H7 (cell line): ENCODE results near the gene FNDC1. TPM values are rescaled to one million over a fixed set of nuclear protein-coding genes. Genes with fewer than 3 reads are reported as not detected.

Source experiments
- DNase-seq: peaks from one replicate; pipeline ENCODE4 v3.0.0; 2012
- H3K27me3 ChIP-seq: 2 replicates; pipeline ENCODE4 v1.6.0; 2011; ENCODE audit warnings: mild to moderate bottlenecking, low read length; ENCODE audit not compliant: control insufficient read depth, insufficient read depth
- H3K36me3 ChIP-seq: replicated peaks from 2 replicates; pipeline ENCODE4 v1.5.1; 2011; ENCODE audit warnings: low read length; ENCODE audit not compliant: control insufficient read depth, insufficient read depth
- H3K4me3 ChIP-seq: 2 replicates; pipeline ENCODE4 v1.5.1; 2011; ENCODE audit warnings: low read depth, mild to moderate bottlenecking, control low read depth, low read length, moderate library complexity; ENCODE audit not compliant: insufficient read depth
- total RNA-seq: library from RNA; depleted of rRNA; stranded (reverse); fragments of >200 nt; shearing (Covaris generic); gene quantifications from 2 replicates; pipeline ENCODE4 v1.2.3, GENCODE V29; 2014

FNDC1 gene
- total RNA-seq, 1 experiment from 2014 or later = not detected

DNA sequence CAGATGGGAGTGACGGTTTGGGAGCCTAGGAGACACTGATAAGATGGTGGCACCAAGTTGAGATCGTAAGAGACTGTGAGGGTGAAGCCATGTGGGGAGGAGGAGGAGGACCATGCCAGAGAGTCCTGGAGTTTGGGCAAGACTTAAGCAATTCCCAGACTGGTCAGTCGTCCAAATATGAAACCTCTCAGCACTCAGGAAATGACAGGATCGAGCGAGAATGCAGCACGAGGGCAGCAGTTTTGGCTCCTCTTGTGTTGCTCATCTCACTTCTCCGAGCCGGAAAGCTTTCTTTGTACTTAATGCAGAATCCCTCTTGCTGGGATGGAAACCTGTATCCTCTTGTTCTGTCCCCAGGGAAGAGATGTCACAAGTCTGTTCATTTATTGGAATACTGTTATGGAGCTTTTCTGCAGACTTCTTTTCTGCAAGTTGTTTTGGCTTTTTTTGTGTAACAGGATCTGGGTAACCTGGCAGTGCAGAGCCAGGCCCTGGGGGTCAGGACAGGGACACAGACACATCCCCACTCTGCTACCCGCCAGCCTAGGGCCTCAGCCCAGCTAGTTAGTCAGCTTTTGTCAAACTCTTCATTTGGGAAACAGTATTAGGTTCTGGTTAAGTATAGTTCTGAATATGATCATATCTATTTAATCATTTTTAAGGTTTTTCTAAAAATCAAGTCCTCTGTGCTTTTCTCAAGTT is 34.3 kb downstream of the FNDC1 start:
- no peaks in the 10 kb centered on the region; the same call in 1 of the 2 replicates for H3K27me3 ChIP-seq
- no peak overlapping the region for H3K4me3 ChIP-seq
- no peak for DNase-seq
- H3K36me3 ChIP-seq = no peaks in the 10 kb centered on the region

DNA sequence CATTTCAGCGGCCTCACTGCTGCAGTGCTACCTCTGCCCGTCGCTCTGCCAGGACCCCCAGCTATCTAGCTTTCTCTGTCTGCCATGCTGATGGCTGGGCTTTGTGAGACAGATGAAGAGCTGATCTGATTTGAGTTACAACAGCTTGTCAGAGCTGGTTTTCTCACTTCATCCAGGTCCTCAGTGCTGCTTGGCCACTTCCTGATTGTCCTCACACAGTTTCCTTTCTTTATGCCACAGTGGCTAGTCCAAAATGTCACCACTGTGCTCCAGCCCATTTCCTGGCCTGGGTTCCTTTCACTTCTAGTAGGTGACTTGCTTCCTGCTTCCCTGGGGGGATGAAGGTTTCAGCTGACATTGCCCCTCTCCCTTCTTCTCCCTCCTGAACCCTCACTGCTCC is 35.4 kb downstream of the FNDC1 start:
- Histone ChIP-seq H3K27me3 (no peaks in the 10 kb centered on the region; the same call in 1 of the 2 replicates), H3K4me3 (no peak overlapping the region), H3K36me3 (no peaks in the 10 kb centered on the region)
- no peak for DNase-seq

DNA sequence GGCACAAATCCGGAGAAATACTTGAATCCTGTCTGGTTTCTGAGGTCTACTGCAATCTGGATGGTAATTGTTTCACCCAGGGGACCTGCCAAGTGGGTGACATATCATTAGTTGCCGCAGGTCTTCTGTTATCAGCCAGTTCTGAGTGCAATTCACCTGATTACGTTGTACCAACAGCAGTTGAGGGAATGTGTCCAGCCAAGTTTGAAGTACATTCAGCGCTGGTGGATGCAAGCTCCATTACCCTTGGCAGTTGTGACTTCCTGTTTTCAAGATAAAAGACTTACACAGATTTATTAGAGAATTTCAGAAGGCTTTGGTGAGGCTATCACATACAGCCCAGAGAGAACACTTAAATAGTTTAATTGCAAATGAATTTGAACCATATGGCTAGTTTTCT is 42.8 kb downstream of the FNDC1 start:
- H3K4me3 ChIP-seq = no peak overlapping the region
- DNase-seq = no peak
- no peaks in the 10 kb centered on the region; the same call in 1 of the 2 replicates for H3K27me3 ChIP-seq
- H3K36me3 ChIP-seq = no peaks in the 10 kb centered on the region

DNA sequence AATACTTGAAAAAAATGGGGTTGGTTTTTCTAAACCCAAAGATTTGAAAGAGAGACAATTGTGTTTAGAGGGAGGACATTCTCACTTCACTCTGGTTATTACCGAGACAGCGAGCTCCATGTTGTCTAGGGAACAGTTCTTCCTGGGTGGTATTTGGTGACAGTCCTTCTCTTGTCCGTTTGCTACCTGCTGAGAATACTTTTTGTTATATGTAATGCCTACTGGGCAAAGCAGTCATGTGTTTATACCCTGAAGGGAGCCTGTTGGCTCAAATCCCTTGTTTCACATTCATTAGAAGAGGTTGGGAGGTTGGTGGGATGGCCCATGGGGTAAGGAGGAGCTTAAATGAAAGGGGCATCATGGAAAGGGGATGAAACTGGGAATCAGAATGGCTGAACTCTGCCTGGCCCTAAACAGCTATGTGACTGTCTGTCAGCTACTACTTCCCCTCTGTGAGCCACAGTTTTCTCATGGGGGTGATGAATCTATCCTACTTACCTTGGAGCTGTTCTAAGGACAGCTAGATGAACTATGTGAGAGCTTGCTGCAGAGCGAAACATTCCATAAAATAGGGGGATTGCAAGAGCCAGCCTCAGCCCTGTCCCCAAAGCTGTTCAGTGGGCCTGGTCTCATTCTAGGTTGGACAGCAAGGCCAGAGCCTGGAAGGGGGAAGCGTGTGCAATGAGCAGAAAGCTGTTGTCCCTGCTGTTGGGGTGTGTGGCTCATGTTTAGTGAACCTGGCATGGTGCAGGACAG is 43.5 kb downstream of the FNDC1 start:
- Histone ChIP-seq H3K4me3 (no peak overlapping the region), H3K27me3 (no peaks in the 10 kb centered on the region), H3K36me3 (no peaks in the 10 kb centered on the region)
- no peak for DNase-seq

DNA sequence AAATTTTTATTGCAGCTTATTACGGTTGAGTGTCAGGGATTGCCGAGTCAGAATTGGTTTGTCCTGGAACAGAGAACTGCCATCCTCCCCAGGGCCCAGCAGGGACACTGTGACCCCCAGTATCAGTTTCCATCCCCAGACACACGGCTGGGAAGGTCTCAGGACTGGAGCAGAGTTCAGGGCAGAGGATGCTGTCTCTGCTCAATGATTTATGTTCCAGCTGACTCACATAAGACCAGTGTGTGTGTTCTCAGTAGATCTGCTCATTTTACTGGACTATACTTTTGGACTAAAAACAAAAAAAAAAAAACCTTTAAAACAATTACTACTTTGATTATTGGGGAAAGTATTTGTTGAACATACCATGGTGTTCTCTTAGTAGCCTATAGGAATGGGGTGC is 44.2 kb downstream of the FNDC1 start:
- H3K27me3 ChIP-seq = no peaks in the 10 kb centered on the region
- no peak overlapping the region for H3K4me3 ChIP-seq
- DNase-seq = no peak
- H3K36me3 ChIP-seq = no peaks in the 10 kb centered on the region

DNA sequence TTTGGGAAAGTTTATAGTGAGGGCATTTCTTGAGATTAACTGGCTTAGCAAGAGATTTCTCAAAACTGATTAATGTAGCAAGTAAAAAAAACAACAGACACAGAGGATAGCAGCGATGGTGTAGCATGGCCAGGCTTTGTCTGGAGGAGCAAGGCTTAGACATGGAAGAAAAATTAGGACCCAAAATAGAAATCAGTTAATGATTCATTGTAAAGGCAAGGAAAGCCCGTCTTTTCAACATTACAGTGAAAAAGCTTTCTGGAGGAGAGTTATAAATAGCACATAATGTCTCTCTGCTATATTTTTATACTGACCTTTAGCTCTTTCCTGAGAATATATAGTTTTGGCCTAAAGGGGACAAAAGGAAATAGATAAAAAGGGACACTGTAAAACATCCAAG is 45.1 kb downstream of the FNDC1 start:
- no peak overlapping the region for H3K4me3 ChIP-seq
- H3K36me3 ChIP-seq = no peaks in the 10 kb centered on the region
- no peaks in the 10 kb centered on the region for H3K27me3 ChIP-seq
- no peak for DNase-seq

DNA sequence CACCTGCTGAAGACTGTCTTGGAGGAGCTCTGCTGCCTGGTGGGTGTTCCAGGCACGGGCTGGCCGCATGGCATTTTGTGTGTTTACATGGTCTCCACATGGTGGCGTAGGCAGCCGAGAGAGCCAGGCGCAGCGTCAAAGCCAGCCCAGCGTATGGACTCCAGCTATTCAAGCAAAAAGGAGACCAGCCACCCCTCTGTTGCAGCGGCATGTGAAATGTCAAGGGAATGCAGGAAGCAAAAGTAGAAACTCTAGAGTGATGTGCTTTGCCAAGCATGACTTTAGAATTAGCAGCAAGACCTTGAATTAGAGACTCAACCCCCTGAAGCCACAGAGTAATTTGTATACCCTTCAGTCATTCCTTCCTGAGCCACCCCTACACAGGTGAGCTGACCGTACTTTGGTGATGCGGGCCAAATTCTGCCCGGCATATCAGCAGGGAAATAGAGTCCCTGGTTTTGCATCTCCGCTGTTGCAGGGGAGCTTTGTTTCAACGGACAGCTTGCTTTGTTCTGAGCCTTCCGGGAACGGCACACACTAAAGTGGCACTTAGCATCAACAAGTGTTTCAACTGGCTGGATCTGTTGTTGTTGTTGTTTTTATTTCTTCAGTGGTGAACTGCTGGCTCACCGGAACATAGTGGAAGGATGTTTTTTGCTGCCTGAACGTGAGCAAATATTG is 48.5 kb downstream of the FNDC1 start:
- Histone ChIP-seq H3K36me3 (no peaks in the 10 kb centered on the region), H3K27me3 (no peaks in the 10 kb centered on the region), H3K4me3 (no peak overlapping the region)
- DNase-seq = peak; percentile 86

DNA sequence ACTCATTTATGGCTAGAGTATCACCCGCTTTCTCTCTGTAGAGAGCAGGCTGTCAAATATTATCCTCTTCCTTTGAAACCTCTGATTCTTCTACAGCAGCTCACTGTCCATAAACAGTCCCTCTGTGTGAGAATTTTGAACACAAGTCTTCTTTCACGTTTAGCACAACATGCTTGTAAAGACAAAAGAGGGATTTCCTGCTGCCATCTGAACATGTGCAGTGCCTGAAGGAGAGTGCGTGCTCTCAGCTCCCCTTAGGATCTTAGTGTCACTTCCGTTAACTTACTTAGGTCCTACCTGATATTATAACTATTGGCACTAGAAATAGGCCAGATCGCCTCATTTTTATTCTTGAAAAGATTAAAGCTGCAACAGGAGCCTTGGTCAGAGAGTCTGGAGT is 50.9 kb downstream of the FNDC1 start:
- H3K36me3 ChIP-seq = no peaks in the 10 kb centered on the region
- H3K4me3 ChIP-seq = no peak overlapping the region
- DNase-seq = no peak
- H3K27me3 ChIP-seq = no peaks in the 10 kb centered on the region

DNA sequence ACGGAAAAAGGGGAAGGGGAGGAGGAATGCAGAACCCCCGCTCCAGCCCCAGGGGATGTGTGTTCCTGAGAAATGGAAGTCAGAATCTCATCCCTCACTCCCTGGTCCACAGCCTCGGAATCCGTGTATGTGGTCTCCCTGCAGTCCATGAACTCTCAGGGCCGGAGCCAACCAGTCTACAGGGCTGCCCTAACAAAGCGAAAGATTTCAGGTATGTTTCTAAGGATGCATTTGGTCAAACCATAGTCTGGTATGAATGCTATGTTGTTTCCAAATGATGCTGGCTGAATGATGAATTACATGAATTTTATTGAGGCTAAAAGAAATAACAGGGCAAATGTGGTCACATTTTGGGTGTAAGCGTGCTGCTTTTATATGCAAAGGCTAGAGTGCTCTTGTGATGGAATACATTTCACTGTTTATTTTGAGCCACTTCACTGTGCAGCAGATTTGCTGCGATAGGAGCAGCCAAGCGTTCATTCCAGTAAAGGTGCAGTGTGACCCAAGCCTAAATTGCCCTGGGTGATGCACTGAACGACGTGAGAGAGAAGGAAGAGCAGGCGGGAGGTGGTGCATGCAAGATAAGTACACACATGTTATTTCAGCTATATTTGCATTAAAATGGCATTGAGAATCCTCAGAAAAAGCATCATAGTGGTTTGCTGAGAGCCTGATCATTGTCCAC is 52.4 kb downstream of the FNDC1 start:
- H3K36me3 ChIP-seq = no peaks in the 10 kb centered on the region
- H3K27me3 ChIP-seq = no peaks in the 10 kb centered on the region
- no peak overlapping the region for H3K4me3 ChIP-seq
- DNase-seq = peak; percentile 28

DNA sequence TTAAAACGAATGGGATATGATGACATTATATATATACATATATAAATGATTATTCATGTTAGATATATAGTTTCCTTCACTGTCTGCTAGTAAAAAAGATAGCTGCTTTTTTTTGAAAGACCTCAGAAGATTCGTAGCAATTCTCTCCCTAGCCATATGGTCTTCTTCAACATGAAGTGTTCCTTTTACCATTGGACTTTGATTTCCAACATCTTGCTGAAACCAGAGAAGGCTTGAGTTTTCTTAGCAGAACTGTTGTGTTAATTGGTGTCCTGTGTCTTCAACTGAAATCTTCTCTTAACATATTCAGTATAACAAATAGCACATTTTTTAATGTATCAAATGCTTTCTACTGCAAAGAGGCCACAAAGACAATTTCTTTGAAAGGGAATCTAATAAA is 55.3 kb downstream of the FNDC1 start:
- DNase-seq = no peak
- H3K27me3 ChIP-seq = no peaks in the 10 kb centered on the region
- H3K4me3 ChIP-seq = no peak overlapping the region
- no peaks in the 10 kb centered on the region for H3K36me3 ChIP-seq

DNA sequence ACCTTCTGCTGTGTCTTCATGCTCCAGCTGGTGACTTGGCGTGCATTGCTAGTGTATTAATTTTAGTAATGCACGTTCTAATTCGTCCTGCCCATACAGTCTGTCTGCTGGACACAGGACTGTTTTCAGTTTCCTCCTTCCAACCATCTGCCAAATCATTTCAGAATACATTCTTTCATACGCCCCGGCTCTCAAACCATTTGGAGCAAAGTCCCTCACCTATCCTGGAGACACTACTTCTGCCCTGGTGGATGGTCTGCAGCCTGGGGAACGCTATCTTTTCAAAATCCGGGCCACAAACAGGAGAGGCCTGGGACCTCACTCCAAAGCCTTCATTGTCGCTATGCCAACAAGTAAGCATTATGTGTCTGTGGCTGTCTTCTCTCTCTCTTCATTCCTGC is 60.5 kb downstream of the FNDC1 start:
- Histone ChIP-seq H3K27me3 (peaks cover 11% of the 10 kb centered on the region; the same call in 1 of the 2 replicates), H3K4me3 (no peak overlapping the region)

DNA sequence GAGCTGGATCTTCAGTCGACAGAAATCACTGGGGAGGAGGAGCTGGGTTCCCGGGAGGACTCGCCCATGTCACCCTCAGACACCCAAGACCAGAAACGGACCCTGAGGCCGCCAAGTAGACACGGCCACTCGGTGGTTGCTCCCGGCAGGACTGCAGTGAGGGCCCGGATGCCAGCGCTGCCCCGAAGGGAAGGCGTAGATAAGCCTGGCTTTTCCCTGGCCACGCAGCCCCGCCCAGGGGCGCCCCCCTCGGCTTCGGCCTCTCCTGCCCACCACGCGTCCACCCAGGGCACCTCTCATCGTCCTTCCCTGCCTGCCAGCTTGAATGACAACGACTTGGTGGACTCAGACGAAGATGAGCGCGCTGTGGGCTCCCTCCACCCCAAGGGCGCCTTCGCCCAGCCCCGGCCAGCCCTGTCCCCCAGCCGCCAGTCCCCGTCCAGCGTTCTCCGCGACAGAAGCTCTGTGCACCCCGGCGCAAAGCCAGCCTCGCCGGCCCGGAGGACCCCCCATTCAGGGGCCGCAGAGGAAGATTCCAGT is 63.0 kb downstream of the FNDC1 start:
- DNase-seq = peak; percentile 45
- H3K27me3 ChIP-seq = peaks cover 12% of the 10 kb centered on the region; the same call in 1 of the 2 replicates
- no peaks in the 10 kb centered on the region for H3K36me3 ChIP-seq
- no peak overlapping the region for H3K4me3 ChIP-seq

More for the DNA sequence above, 60.5 kb downstream of the FNDC1 start:
- DNase-seq = no peak
- no peaks in the 10 kb centered on the region for H3K36me3 ChIP-seq

DNA sequence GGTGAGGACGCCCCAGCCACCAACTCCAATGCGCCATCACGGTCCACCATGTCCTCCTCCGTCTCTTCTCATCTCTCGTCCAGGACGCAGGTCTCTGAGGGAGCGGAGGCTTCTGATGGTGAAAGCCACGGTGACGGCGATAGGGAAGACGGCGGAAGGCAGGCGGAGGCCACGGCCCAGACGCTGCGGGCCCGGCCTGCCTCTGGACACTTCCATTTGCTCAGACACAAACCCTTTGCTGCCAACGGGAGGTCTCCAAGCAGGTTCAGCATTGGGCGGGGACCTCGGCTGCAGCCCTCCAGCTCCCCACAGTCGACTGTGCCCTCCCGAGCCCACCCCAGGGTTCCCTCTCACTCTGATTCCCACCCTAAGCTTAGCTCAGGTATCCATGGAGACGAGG is 63.6 kb downstream of the FNDC1 start:
- no peak overlapping the region for H3K4me3 ChIP-seq
- peaks cover 12% of the 10 kb centered on the region; the same call in 1 of the 2 replicates for H3K27me3 ChIP-seq
- DNase-seq = peak; percentile 25
- no peaks in the 10 kb centered on the region for H3K36me3 ChIP-seq
